ENCODE data around the gene NRDC.

DNA sequence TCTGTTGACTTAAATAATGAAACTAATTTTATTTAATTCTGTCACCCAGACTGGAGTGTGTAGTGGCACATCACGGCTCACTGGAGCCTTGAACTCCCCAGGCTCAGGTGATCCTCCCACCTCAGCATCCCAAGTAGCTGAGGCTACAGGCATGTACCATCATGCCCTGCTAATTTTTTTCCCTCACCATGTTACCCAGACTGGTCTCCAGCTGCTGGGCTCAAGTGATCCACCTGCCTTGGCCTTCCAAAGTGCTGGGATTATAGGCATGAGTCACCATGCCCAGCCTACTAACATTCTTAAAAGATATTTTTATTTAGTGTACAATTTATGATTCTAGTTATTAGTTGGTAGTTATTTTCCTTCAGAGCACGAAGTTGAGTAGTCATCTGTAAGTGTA lies 49.5 kb downstream of the NRDC start:
- TF ChIP-seq, protein P1, sequence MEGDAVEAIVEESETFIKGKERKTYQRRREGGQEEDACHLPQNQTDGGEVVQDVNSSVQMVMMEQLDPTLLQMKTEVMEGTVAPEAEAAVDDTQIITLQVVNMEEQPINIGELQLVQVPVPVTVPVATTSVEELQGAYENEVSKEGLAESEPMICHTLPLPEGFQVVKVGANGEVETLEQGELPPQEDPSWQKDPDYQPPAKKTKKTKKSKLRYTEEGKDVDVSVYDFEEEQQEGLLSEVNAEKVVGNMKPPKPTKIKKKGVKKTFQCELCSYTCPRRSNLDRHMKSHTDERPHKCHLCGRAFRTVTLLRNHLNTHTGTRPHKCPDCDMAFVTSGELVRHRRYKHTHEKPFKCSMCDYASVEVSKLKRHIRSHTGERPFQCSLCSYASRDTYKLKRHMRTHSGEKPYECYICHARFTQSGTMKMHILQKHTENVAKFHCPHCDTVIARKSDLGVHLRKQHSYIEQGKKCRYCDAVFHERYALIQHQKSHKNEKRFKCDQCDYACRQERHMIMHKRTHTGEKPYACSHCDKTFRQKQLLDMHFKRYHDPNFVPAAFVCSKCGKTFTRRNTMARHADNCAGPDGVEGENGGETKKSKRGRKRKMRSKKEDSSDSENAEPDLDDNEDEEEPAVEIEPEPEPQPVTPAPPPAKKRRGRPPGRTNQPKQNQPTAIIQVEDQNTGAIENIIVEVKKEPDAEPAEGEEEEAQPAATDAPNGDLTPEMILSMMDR (IDR thresholded peaks at IDR 0.05) = no peak
- no peak for TF ChIP-seq POLR2AphosphoS5 (IDR thresholded peaks at IDR 0.05)
- no peak for TF ChIP-seq POLR2A (IDR thresholded peaks at IDR 0.05; ENCODE audit: low read depth)
- TF ChIP-seq EP300 (IDR thresholded peaks at IDR 0.05) = no peak
